Measurements from ENCODE around the gene TRHDE.
"Not testable (repeated sequence)": the region's sequence is repeated elsewhere in the genome, so short reads cannot be mapped to it uniquely, and the experiment has no call there.

TRHDE gene

GRCh38 chr12:72535212-72535990 is 263.2 kb downstream of the TRHDE start:
- no peak for DNase-seq

GRCh38 chr12:72540811-72541210 is 268.6 kb downstream of the TRHDE start:
- no peak for DNase-seq

- DNase-seq, result no peak
Observed at GRCh38 chr12:72543777-72544467, 271.8 kb downstream of the TRHDE start.

GRCh38 chr12:72546106-72546505 is 273.9 kb downstream of the TRHDE start:
- DNase-seq, result no peak

- DNase-seq, result no peak
Observed at GRCh38 chr12:72547573-72547972, 275.4 kb downstream of the TRHDE start.

- DNase-seq, result no peak
Observed at GRCh38 chr12:72549184-72549583, 277.0 kb downstream of the TRHDE start.

GRCh38 chr12:72560003-72560769 is 288.0 kb downstream of the TRHDE start:
- DNase-seq, result no peak

- DNase-seq, result no peak
Observed at GRCh38 chr12:72570601-72571000, 298.4 kb downstream of the TRHDE start.

- no peak for DNase-seq
Observed at GRCh38 chr12:72574138-72574537, 302.0 kb downstream of the TRHDE start.

- no peak for DNase-seq
Observed at GRCh38 chr12:72578327-72578726, 306.2 kb downstream of the TRHDE start.

- no peak for DNase-seq
Observed at GRCh38 chr12:72586456-72586855, 314.3 kb downstream of the TRHDE start.

- DNase-seq, result no peak
Observed at GRCh38 chr12:72602581-72602980, 330.4 kb downstream of the TRHDE start.

GRCh38 chr12:72605975-72606374 is 333.8 kb downstream of the TRHDE start:
- no peak for DNase-seq

- DNase-seq, result no peak
Observed at GRCh38 chr12:72610342-72610741, 338.2 kb downstream of the TRHDE start.

GRCh38 chr12:72610854-72611358 is 338.7 kb downstream of the TRHDE start:
- DNase-seq, result no peak

- no peak for DNase-seq
Observed at GRCh38 chr12:72612171-72612570, 340.0 kb downstream of the TRHDE start.

- no peak for DNase-seq
Observed at GRCh38 chr12:72618764-72619163, 346.6 kb downstream of the TRHDE start.

GRCh38 chr12:72622556-72622955 is 350.4 kb downstream of the TRHDE start:
- no peak for DNase-seq

GRCh38 chr12:72631926-72632685 is 359.9 kb downstream of the TRHDE start:
- DNase-seq, result no peak

GRCh38 chr12:72642706-72643105 is 370.5 kb downstream of the TRHDE start:
- no peak for DNase-seq

- DNase-seq, result no peak
Observed at GRCh38 chr12:72647139-72647538, 375.0 kb downstream of the TRHDE start.

GRCh38 chr12:72658615-72659014 is 386.4 kb downstream of the TRHDE start:
- DNase-seq, result no peak

GRCh38 chr12:72660174-72660573 is 388.0 kb downstream of the TRHDE start:
- DNase-seq, result not testable (repeated sequence)

Data from NCI-H1694 treated with DMSO at 0.1 percent for 48 hours (cell line).